K562 (cell line): ENCODE measurements around the gene DLGAP1. TPM values are rescaled to one million over a fixed set of nuclear protein-coding genes. Genes with fewer than 3 reads are reported as not detected.

Experiments
- CAMTA2 ChIP-seq: fragments of 250-450 bp; sonication (Bioruptor Pico); conservative IDR thresholded peaks from 2 replicates; pipeline ENCODE4 v1.5.1; 2022
- CBX2 ChIP-seq: fragments of 200-600 bp; sonication (generic); IDR thresholded peaks from one replicate; pipeline ENCODE4 v1.6.1; 2012; ENCODE audit warnings: mild to moderate bottlenecking, low read length, inconsistent platforms; ENCODE audit not compliant: insufficient read depth, poor library complexity, severe bottlenecking
- CHD2 ChIP-seq: IDR thresholded peaks from 2 replicates; pipeline ENCODE4 v1.6.1; 2011; ENCODE audit warnings: low read depth, low read length
- CREBBP ChIP-seq: IDR thresholded peaks from one replicate; pipeline ENCODE4 v1.6.1; 2012; ENCODE audit warnings: low read depth, mild to moderate bottlenecking, control low read depth, inconsistent platforms, low read length
- FOXP1 ChIP-seq: sonication (generic); formaldehyde crosslinking; IDR thresholded peaks from 2 replicates; pipeline ENCODE4 v1.8.0; 2022; ENCODE audit warnings: mild to moderate bottlenecking, missing genetic modification reagents
- HDAC2 ChIP-seq: fragments of 450-650 bp; IDR thresholded peaks from 2 replicates; pipeline ENCODE4 v1.6.1; 2016; ENCODE audit warnings: mild to moderate bottlenecking
- HLTF ChIP-seq: fragments of 450-650 bp; IDR thresholded peaks from 2 replicates; pipeline ENCODE4 v1.6.1; 2016
- HMG20A ChIP-seq: fragments of 450-650 bp; formaldehyde crosslinking; conservative IDR thresholded peaks from 2 replicates; pipeline ENCODE4 v1.4.0; 2020; ENCODE audit warnings: mild to moderate bottlenecking, mixed read lengths
- HMG20B ChIP-seq: fragments of 250-450 bp; sonication (Bioruptor Pico); IDR thresholded peaks from 2 replicates; pipeline ENCODE4 v1.5.0; 2021; ENCODE audit warnings: mild to moderate bottlenecking
- KLF1 ChIP-seq: fragments of 450-650 bp; IDR thresholded peaks from 2 replicates; pipeline ENCODE4 v1.6.1; 2016; ENCODE audit warnings: missing genetic modification characterization, missing compliant biosample characterization
- KLF10 ChIP-seq: fragments of 250-450 bp; sonication (Bioruptor Pico); IDR thresholded peaks from 2 replicates; pipeline ENCODE4 v1.6.1; 2021; ENCODE audit warnings: matching md5 sums
- RBM14 ChIP-seq: fragments of 200-400 bp; formaldehyde crosslinking; IDR thresholded peaks from 2 replicates; pipeline ENCODE4 v1.6.1; 2018; ENCODE audit warnings: low read depth, mild to moderate bottlenecking, low read length, moderate library complexity, borderline replicate concordance; ENCODE audit not compliant: insufficient read depth
- TCF7L2 ChIP-seq: fragments of 150-350 bp; IDR thresholded peaks from 2 replicates; pipeline ENCODE4 v1.6.1; 2016; ENCODE audit warnings: low read depth, mild to moderate bottlenecking, low read length, moderate library complexity
- ZNF253 ChIP-seq: fragments of 250-450 bp; sonication (Bioruptor Pico); conservative IDR thresholded peaks from 2 replicates; pipeline ENCODE4 v1.6.1; 2021; ENCODE audit warnings: mild to moderate bottlenecking
- ZNF507 ChIP-seq: conservative IDR thresholded peaks from 2 replicates; pipeline ENCODE4 v1.6.1; 2017; ENCODE audit warnings: missing genetic modification characterization, missing compliant biosample characterization
- ZNF57 ChIP-seq: fragments of 450-650 bp; formaldehyde crosslinking; IDR thresholded peaks from 2 replicates; pipeline ENCODE4 v1.4.0; 2020; ENCODE audit warnings: mild to moderate bottlenecking, moderate library complexity
- ZNF589 ChIP-seq: fragments of 200-800 bp; sonication (Bioruptor generic); IDR thresholded peaks from 2 replicates; pipeline ENCODE4 v1.6.1; 2016; ENCODE audit warnings: low read depth, missing genetic modification characterization, missing compliant biosample characterization
- ZNF780A ChIP-seq: fragments of 250-450 bp; sonication (Bioruptor Pico); IDR thresholded peaks from 2 replicates; pipeline ENCODE4 v1.5.0; 2021; ENCODE audit warnings: mild to moderate bottlenecking
- polyA plus RNA-seq, 8 experiments: library from polyadenylated mRNA; depleted of rRNA in 4 of 8; stranded (reverse) in 5 of 8; unstranded in 3 of 8; fragments of >200 nt; fragmentation: Nextera tagmentation in 2 of 8; fragmentation: Illumina TruSeq in 1 of 8; extraction: Ambion mirVana in 2 of 8; extraction: Trizol in 1 of 8; gene quantifications; 2 replicates each; pipeline versions ENCODE4 v1.2.1 to v1.2.3, GENCODE V29; 2011 to 2014; ENCODE audit warnings: inconsistent platforms in 1 of 8, missing spikeins in 1 of 8
- total RNA-seq, 7 experiments: library from RNA; depleted of rRNA in 6 of 7; stranded (reverse); fragments of >200 nt in 6 of 7; fragmentation: Illumina TruSeq in 2 of 7; extraction: Trizol in 2 of 7; gene quantifications; 2 replicates each; pipeline versions ENCODE4 v1.2.1 to v1.2.3, GENCODE V29; 2011 to 2021; ENCODE audit warnings: low replicate concordance in 1 of 7
- TF ChIP-seq, protein P1 (sequence below): sonication (generic); formaldehyde crosslinking; IDR thresholded peaks from 2 replicates; pipeline ENCODE4 v1.8.0; 2022; ENCODE audit warnings: mild to moderate bottlenecking, missing genetic modification reagents
- TF ChIP-seq, protein P2 (sequence below): fragments of 250-450 bp; sonication (Bioruptor Pico); IDR thresholded peaks from 2 replicates; pipeline ENCODE4 v1.5.0; 2021
- TF ChIP-seq, protein P3 (sequence below): fragments of 450-650 bp; formaldehyde crosslinking; IDR thresholded peaks from 2 replicates; pipeline ENCODE4 v1.4.0; 2020; ENCODE audit warnings: mild to moderate bottlenecking
- TF ChIP-seq, protein P4 (sequence below): fragments of 450-650 bp; IDR thresholded peaks from 2 replicates; pipeline ENCODE4 v1.6.1; 2017; ENCODE audit warnings: antibody characterized with exemption
- TF ChIP-seq, protein P5 (sequence below): fragments of 150-350 bp; conservative IDR thresholded peaks from 2 replicates; pipeline ENCODE4 v1.6.1; 2014; ENCODE audit warnings: low read length

The DLGAP1 gene
- total and polyA plus RNA-seq, 9 of the 15 experiments (the other 6 are each of a cell fraction or from before 2014, with no cell fraction given): 0.04 to 0.22 (median 0.08) TPM

DNA sequence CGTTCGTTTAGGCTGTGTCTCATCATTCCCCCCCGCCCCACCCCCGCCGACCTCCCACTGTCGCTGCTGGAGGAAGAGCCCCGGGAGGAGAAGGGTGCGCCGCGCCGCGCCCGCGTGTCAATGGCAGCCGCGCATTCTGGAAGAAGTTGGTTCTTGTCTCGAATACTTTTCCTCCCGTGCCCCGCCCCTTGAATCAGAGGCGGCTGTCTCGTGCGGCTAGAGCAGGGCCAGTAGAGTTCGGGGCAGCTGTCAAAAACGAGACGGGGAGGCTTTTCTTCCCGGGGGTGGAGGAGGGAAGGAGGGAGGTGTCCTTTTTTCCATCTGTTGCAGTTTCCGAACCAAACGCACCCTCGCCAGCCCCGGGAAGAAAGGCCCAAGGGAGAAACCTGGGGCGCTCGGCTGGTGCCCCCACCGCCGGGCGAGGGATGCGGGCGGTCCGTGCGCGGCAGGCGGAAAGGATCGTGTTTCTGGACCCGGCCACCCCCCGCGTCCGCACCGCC, 1005.5 kb downstream of the DLGAP1 start (continued):
- TF ChIP-seq, protein P1, sequence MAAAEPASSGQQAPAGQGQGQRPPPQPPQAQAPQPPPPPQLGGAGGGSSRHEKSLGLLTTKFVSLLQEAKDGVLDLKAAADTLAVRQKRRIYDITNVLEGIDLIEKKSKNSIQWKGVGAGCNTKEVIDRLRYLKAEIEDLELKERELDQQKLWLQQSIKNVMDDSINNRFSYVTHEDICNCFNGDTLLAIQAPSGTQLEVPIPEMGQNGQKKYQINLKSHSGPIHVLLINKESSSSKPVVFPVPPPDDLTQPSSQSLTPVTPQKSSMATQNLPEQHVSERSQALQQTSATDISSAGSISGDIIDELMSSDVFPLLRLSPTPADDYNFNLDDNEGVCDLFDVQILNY (CRISPR knock-in tag): no peak
- 0 out of 2 replicates have a peak, but pooled peaks have one; percentile 57 for TF ChIP-seq ZNF780A
- peak; percentile 30; the same call in 1 of the 2 replicates for TF ChIP-seq RBM14
- no peak for TF ChIP-seq ZNF57 (CRISPR knock-in tag)
- no peak for TF ChIP-seq CAMTA2 (CRISPR knock-in tag)
- no peak for TF ChIP-seq CREBBP
- TF ChIP-seq HMG20A (CRISPR knock-in tag): no peak
- TF ChIP-seq KLF10 (CRISPR knock-in tag): no peak
- TF ChIP-seq CBX2: no peak
- no peak for TF ChIP-seq ZNF253 (CRISPR knock-in tag)
- no peak for TF ChIP-seq KLF1 (tag)
- no peak for TF ChIP-seq HLTF
- TF ChIP-seq, protein P2, sequence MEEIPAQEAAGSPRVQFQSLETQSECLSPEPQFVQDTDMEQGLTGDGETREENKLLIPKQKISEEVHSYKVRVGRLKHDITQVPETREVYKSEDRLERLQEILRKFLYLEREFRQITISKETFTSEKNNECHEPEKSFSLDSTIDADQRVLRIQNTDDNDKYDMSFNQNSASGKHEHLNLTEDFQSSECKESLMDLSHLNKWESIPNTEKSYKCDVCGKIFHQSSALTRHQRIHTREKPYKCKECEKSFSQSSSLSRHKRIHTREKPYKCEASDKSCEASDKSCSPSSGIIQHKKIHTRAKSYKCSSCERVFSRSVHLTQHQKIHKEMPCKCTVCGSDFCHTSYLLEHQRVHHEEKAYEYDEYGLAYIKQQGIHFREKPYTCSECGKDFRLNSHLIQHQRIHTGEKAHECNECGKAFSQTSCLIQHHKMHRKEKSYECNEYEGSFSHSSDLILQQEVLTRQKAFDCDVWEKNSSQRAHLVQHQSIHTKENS (CRISPR knock-in tag): no peak
- TF ChIP-seq TCF7L2: no peak
- no peak for TF ChIP-seq ZNF589 (CRISPR knock-in tag)
- TF ChIP-seq HDAC2: no peak
- TF ChIP-seq, protein P3, sequence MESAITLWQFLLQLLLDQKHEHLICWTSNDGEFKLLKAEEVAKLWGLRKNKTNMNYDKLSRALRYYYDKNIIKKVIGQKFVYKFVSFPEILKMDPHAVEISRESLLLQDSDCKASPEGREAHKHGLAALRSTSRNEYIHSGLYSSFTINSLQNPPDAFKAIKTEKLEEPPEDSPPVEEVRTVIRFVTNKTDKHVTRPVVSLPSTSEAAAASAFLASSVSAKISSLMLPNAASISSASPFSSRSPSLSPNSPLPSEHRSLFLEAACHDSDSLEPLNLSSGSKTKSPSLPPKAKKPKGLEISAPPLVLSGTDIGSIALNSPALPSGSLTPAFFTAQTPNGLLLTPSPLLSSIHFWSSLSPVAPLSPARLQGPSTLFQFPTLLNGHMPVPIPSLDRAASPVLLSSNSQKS: no peak
- TF ChIP-seq, protein P4, sequence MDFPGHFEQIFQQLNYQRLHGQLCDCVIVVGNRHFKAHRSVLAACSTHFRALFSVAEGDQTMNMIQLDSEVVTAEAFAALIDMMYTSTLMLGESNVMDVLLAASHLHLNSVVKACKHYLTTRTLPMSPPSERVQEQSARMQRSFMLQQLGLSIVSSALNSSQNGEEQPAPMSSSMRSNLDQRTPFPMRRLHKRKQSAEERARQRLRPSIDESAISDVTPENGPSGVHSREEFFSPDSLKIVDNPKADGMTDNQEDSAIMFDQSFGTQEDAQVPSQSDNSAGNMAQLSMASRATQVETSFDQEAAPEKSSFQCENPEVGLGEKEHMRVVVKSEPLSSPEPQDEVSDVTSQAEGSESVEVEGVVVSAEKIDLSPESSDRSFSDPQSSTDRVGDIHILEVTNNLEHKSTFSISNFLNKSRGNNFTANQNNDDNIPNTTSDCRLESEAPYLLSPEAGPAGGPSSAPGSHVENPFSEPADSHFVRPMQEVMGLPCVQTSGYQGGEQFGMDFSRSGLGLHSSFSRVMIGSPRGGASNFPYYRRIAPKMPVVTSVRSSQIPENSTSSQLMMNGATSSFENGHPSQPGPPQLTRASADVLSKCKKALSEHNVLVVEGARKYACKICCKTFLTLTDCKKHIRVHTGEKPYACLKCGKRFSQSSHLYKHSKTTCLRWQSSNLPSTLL: no peak
- TF ChIP-seq FOXP1 (CRISPR knock-in tag): no peak
- no peak for TF ChIP-seq CHD2
- TF ChIP-seq, protein P5, sequence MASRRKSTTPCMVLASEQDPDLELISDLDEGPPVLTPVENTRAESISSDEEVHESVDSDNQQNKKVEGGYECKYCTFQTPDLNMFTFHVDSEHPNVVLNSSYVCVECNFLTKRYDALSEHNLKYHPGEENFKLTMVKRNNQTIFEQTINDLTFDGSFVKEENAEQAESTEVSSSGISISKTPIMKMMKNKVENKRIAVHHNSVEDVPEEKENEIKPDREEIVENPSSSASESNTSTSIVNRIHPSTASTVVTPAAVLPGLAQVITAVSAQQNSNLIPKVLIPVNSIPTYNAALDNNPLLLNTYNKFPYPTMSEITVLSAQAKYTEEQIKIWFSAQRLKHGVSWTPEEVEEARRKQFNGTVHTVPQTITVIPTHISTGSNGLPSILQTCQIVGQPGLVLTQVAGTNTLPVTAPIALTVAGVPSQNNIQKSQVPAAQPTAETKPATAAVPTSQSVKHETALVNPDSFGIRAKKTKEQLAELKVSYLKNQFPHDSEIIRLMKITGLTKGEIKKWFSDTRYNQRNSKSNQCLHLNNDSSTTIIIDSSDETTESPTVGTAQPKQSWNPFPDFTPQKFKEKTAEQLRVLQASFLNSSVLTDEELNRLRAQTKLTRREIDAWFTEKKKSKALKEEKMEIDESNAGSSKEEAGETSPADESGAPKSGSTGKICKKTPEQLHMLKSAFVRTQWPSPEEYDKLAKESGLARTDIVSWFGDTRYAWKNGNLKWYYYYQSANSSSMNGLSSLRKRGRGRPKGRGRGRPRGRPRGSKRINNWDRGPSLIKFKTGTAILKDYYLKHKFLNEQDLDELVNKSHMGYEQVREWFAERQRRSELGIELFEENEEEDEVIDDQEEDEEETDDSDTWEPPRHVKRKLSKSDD: no peak
- TF ChIP-seq ZNF507: no peak
- TF ChIP-seq HMG20B: peak; percentile 34; the same call in 1 of the 2 replicates
